OCI-LY7 (cell line): Measurements from ENCODE around the gene FGFR4. TPM values are rescaled to one million over a fixed set of nuclear protein-coding genes. Genes with fewer than 3 reads are reported as not detected.
A peak's percentile ranks its signal among the peaks of the same experiment; 100 is the strongest.

ENCODE experiments used
- BruUV-seq: library from RNA; stranded (reverse); fragments of 400-500 nt; replicated peaks from 2 replicates; lab custom pipeline; 2021; lab: Mats Ljungman, UMichigan
- CTCF ChIA-PET: fragments of 300-600 bp; sonication (Branson Sonifier 250); formaldehyde crosslinking; loops from one replicate; lab custom pipeline; 2022; ENCODE audit warnings: antibody characterized with exemption; ENCODE audit not compliant: unreplicated experiment; lab: Charles Lee
- POLR2A ChIA-PET: fragments of 300-600 bp; sonication (Branson Sonifier 250); formaldehyde crosslinking; loops from one replicate; lab custom pipeline; 2022; ENCODE audit warnings: antibody characterized with exemption; lab: Charles Lee
- DNase-seq: peaks from one replicate; pipeline ENCODE4 v3.0.0-alpha.2; 2015; ENCODE audit warnings: low spot score
- H2AFZ ChIP-seq: fragments of 200-600 bp; sonication (generic), shearing (Covaris generic); 2 replicates; pipeline ENCODE4 v1.6.1; 2014; ENCODE audit warnings: mild to moderate bottlenecking, antibody characterized with exemption, low read length, moderate library complexity
- H3K27ac ChIP-seq: fragments of 200-600 bp; sonication (generic); 2 replicates; pipeline ENCODE4 v1.5.1; 2014; ENCODE audit warnings: mixed run types, low read depth, mild to moderate bottlenecking, moderate library complexity, low read length, inconsistent platforms; ENCODE audit not compliant: poor library complexity, severe bottlenecking
- H3K36me3 ChIP-seq: fragments of 200-600 bp; sonication (generic); 2 replicates; pipeline ENCODE4 v1.6.1; 2014; ENCODE audit warnings: mild to moderate bottlenecking, antibody characterized with exemption, low read length, moderate library complexity, mixed read lengths; ENCODE audit not compliant: insufficient read depth
- H3K4me1 ChIP-seq: fragments of 200-600 bp; sonication (generic); 2 replicates; pipeline ENCODE4 v1.5.1; 2014; ENCODE audit warnings: mild to moderate bottlenecking, low read length; ENCODE audit not compliant: insufficient read depth, poor library complexity, severe bottlenecking
- H3K4me2 ChIP-seq: fragments of 200-600 bp; sonication (generic); 2 replicates; pipeline ENCODE4 v1.6.1; 2014; ENCODE audit warnings: mild to moderate bottlenecking, low read length
- H3K4me3 ChIP-seq: fragments of 200-600 bp; sonication (generic); 2 replicates; pipeline ENCODE4 v1.5.1; 2014; ENCODE audit warnings: mild to moderate bottlenecking, low read depth, low read length; ENCODE audit not compliant: poor library complexity, severe bottlenecking
- H3K79me2 ChIP-seq: fragments of 200-600 bp; sonication (generic); 2 replicates; pipeline ENCODE4 v1.6.1; 2016; ENCODE audit warnings: low read depth, mild to moderate bottlenecking, low read length, moderate library complexity, mixed read lengths; ENCODE audit not compliant: insufficient read depth
- H3K9me2 ChIP-seq: fragments of 200-600 bp; sonication (generic); 2 replicates; pipeline ENCODE4 v1.6.1; 2016; ENCODE audit warnings: mild to moderate bottlenecking, low read length, mixed read lengths; ENCODE audit not compliant: insufficient read depth
- H3K9me3 ChIP-seq: fragments of 200-600 bp; sonication (generic); 2 replicates; pipeline ENCODE4 v1.6.1; 2014; ENCODE audit warnings: mild to moderate bottlenecking, mixed run types, low read length, mixed read lengths
- H4K20me1 ChIP-seq: fragments of 200-600 bp; sonication (generic); 2 replicates; pipeline ENCODE4 v1.6.1; 2014; ENCODE audit warnings: mild to moderate bottlenecking, antibody characterized with exemption, low read length, moderate library complexity, mixed read lengths; ENCODE audit not compliant: insufficient read depth
- EZH2phosphoT487 ChIP-seq: fragments of 200-600 bp; sonication (generic); IDR thresholded peaks from 2 replicates; pipeline ENCODE4 v1.6.1; 2018; ENCODE audit warnings: low read depth, borderline replicate concordance, mild to moderate bottlenecking, mixed run types, antibody characterized with exemption, low read length, moderate library complexity, mixed read lengths
- intact Hi-C: fragments of 100-400 bp; cut with micrococcal nuclease; formaldehyde crosslinking; loops from one replicate; pipeline ENCODE4 v1.10.0; 2022; ENCODE audit not compliant: unreplicated experiment
- total RNA-seq, 2 experiments: library from RNA; depleted of rRNA in 1 of 2; stranded (reverse); fragments of >200 nt in 1 of 2; shearing (Covaris generic) in 1 of 2; gene quantifications; 2 replicates each; pipeline ENCODE4 v1.2.3, GENCODE V29; 2014 to 2022
- TF ChIP-seq, protein P1 (sequence below): fragments of 200-600 bp; sonication (generic); conservative IDR thresholded peaks from 2 replicates; pipeline ENCODE4 v1.5.1; 2014; ENCODE audit warnings: mild to moderate bottlenecking, antibody characterized with exemption, low read length, moderate library complexity, mixed read lengths

Gene FGFR4
- total RNA-seq, 2 experiments from 2014 or later = 1.2 to 4.5 TPM

DNA sequence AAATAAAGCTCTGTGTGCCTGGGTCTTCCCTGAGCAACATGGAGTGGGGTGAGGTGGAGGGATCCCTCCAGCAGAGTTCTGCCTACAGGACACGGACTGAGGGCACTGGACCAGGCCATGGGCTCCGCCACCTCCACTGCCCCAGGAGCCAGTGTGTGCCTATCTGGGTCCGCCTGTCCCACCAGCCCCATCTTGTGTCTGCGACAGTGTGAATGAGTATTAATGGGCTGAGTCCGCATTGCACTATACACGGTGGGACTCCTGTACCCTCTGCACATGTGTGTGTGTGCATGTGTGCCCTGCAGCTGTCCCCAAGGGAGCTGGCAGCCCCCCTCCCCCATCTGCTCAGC, 11.4 kb downstream of the FGFR4 start:
- POLR2A ChIA-PET = no interaction called here
- no peak overlapping the region for H3K4me2 ChIP-seq
- no peak overlapping the region for H3K4me3 ChIP-seq
- BruUV-seq = no TSS peak
- H3K4me1 ChIP-seq = peaks cover 5% of the 10 kb centered on the region
- H3K9me2 ChIP-seq = no peaks in the 10 kb centered on the region
- H3K79me2 ChIP-seq = no peaks in the 10 kb centered on the region
- H2AFZ ChIP-seq = no peak overlapping the region
- H3K9me3 ChIP-seq = no peaks in the 10 kb centered on the region
- intact Hi-C loops = no loop called here
- TF ChIP-seq EZH2phosphoT487 = no peak
- TF ChIP-seq, protein P1, sequence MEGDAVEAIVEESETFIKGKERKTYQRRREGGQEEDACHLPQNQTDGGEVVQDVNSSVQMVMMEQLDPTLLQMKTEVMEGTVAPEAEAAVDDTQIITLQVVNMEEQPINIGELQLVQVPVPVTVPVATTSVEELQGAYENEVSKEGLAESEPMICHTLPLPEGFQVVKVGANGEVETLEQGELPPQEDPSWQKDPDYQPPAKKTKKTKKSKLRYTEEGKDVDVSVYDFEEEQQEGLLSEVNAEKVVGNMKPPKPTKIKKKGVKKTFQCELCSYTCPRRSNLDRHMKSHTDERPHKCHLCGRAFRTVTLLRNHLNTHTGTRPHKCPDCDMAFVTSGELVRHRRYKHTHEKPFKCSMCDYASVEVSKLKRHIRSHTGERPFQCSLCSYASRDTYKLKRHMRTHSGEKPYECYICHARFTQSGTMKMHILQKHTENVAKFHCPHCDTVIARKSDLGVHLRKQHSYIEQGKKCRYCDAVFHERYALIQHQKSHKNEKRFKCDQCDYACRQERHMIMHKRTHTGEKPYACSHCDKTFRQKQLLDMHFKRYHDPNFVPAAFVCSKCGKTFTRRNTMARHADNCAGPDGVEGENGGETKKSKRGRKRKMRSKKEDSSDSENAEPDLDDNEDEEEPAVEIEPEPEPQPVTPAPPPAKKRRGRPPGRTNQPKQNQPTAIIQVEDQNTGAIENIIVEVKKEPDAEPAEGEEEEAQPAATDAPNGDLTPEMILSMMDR = no peak
- CTCF ChIA-PET = no interaction called here
- no peak for DNase-seq
- H3K27ac ChIP-seq = no peak overlapping the region
- no peaks in the 10 kb centered on the region for H3K36me3 ChIP-seq
- H4K20me1 ChIP-seq = no peaks in the 10 kb centered on the region

DNA sequence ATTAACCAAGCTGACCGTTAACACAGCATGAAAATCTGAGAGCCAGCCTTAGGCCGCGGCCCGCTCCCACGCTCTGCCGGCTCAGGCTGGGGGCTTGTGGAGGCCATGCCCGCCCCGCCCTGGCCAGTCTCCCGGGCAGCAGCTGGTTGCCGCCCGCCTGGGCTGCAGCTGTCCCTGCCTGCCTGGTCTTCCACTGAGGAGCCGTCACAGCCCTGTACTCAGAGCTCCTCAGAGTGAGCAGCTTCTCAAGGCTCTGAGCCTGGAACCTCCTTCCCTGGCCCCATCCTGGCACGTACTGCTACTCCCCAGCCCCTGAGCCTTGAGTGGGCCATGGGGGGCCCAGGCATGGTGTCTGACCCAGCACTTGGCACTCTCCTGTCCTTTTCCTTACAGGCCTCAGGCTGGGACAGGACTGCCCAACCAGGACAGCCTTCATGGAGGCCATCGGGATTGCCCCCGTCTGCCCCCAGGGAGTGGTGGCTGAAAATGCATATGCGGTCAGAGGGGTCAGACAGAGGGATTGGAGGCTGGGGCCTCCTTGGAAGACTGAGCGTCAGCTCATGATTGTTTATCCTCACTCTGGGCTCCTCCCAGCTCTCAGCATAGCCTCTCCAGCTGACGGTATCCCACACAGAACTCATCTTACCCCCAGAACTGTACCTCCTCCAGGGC, 11.9 kb downstream of the FGFR4 start:
- Histone ChIP-seq H4K20me1 (no peaks in the 10 kb centered on the region), H3K9me3 (no peaks in the 10 kb centered on the region), H3K9me2 (no peaks in the 10 kb centered on the region), H3K79me2 (no peaks in the 10 kb centered on the region), H3K4me1 (peaks cover 5% of the 10 kb centered on the region), H3K4me3 (no peak overlapping the region), H3K27ac (no peak overlapping the region), H2AFZ (no peak overlapping the region), H3K36me3 (no peaks in the 10 kb centered on the region), H3K4me2 (no peak overlapping the region)
- intact Hi-C loops = no loop called here
- ChIA-PET POLR2A (interaction anchor here (0.6 kb wide), 1 partner anchor 413 kb away, joined by 3 read pairs; no protein-coding TSS in a partner anchor), CTCF (no interaction called here)
- DNase-seq = no peak
- TF ChIP-seq, protein P1 = no peak
- TF ChIP-seq EZH2phosphoT487 = no peak
- no TSS peak for BruUV-seq

DNA sequence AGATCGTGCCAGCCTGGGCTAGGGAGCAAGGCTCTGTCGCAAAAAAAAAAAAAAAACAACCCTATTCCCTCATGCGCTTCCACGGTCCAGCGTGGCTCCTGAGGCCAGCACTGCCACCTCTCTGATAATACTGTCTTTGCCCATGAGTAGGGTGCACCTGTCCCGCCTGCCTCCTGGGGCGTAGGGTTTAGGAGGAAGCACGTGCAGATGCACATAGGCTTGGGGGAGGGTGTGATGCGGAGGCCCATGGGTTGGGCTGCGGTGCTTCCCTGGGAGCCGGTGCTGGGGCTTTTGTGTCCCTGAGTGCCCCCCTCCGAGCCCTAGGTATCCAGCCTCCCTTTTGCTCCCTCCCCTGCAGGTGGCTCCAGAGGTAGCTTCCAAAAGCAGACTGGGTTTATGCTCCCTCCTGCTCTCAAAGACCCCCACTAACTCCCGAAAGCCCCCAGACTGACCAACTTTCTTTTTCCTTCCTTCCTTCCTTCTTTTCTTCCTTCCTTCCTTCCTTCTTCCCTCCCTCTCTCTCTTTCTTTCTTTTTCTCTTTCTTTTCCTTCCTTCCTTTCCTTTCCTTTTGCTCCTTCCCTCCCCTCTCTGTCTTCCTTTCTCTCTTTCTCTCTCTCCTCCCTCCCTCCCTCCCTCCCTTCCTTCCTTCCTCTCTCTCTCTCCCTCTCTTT, 12.8 kb downstream of the FGFR4 start:
- Histone ChIP-seq H3K9me3 (no peaks in the 10 kb centered on the region), H3K79me2 (no peaks in the 10 kb centered on the region), H3K27ac (no peak overlapping the region), H3K4me2 (no peak overlapping the region), H4K20me1 (no peaks in the 10 kb centered on the region), H3K4me1 (peaks cover 5% of the 10 kb centered on the region), H3K4me3 (no peak overlapping the region), H3K9me2 (no peaks in the 10 kb centered on the region), H2AFZ (no peak overlapping the region), H3K36me3 (no peaks in the 10 kb centered on the region)
- POLR2A ChIA-PET = no interaction called here
- intact Hi-C loops = no loop called here
- TF ChIP-seq, protein P1 = no peak
- no peak for TF ChIP-seq EZH2phosphoT487
- peak; percentile 49 for DNase-seq
- CTCF ChIA-PET = no interaction called here
- no TSS peak for BruUV-seq
